K562 (cell line): Measurements from ENCODE around the gene MANEAL. TPM values are rescaled to one million over a fixed set of nuclear protein-coding genes. Genes with fewer than 3 reads are reported as not detected.

Experiments
- COPS2 ChIP-seq: fragments of 450-650 bp; conservative IDR thresholded peaks from 2 replicates; pipeline ENCODE4 v1.6.1; 2016; ENCODE audit warnings: mild to moderate bottlenecking, moderate library complexity
- HCFC1 ChIP-seq: IDR thresholded peaks from 2 replicates; pipeline ENCODE4 v1.6.1; 2012; ENCODE audit warnings: low read depth, low read length, improper control_type of control experiment
- MECOM ChIP-seq: fragments of 250-450 bp; sonication (Bioruptor Pico); IDR thresholded peaks from 2 replicates; pipeline ENCODE4 v1.8.0; 2022; ENCODE audit warnings: inconsistent platforms
- RBM14 ChIP-seq: fragments of 200-400 bp; formaldehyde crosslinking; IDR thresholded peaks from 2 replicates; pipeline ENCODE4 v1.6.1; 2018; ENCODE audit warnings: low read depth, mild to moderate bottlenecking, low read length, moderate library complexity, borderline replicate concordance; ENCODE audit not compliant: insufficient read depth
- REST ChIP-seq, 2 experiments: fragments of 450-650 bp; formaldehyde crosslinking in 1 of 2; IDR thresholded peaks; 2 replicates each; pipeline versions ENCODE4 v1.4.0 to v1.6.1; 2014 to 2020; ENCODE audit warnings: mild to moderate bottlenecking in 2 of 2, borderline replicate concordance in 1 of 2, low read depth in 1 of 2
- SNAPC5 ChIP-seq: fragments of 250-450 bp; sonication (Bioruptor Pico); IDR thresholded peaks from 2 replicates; pipeline ENCODE4 v1.8.0; 2021; ENCODE audit warnings: moderate library complexity, mild to moderate bottlenecking, inconsistent platforms
- SPI1 ChIP-seq: IDR thresholded peaks from 2 replicates; pipeline ENCODE4 v1.6.1; 2011; ENCODE audit warnings: low read depth, low read length, control low read depth, borderline replicate concordance
- SREBF2 ChIP-seq: sonication (generic); formaldehyde crosslinking; IDR thresholded peaks from 2 replicates; pipeline ENCODE4 v1.4.0; 2020; ENCODE audit warnings: mild to moderate bottlenecking, missing genetic modification reagents
- TFE3 ChIP-seq: fragments of 450-650 bp; formaldehyde crosslinking; IDR thresholded peaks from 2 replicates; pipeline ENCODE4 v1.4.0; 2020; ENCODE audit warnings: mild to moderate bottlenecking, mixed read lengths
- TGIF2 ChIP-seq: sonication (generic); formaldehyde crosslinking; IDR thresholded peaks from 2 replicates; pipeline ENCODE4 v1.8.1; 2022; ENCODE audit warnings: mild to moderate bottlenecking, missing genetic modification reagents, moderate library complexity
- ZFX ChIP-seq: sonication (generic); formaldehyde crosslinking; IDR thresholded peaks from 2 replicates; pipeline ENCODE4 v1.8.0; 2022; ENCODE audit warnings: mild to moderate bottlenecking, missing genetic modification reagents, moderate library complexity
- polyA plus RNA-seq, 8 experiments: library from polyadenylated mRNA; depleted of rRNA in 4 of 8; stranded (reverse) in 5 of 8; unstranded in 3 of 8; fragments of >200 nt; fragmentation: Nextera tagmentation in 2 of 8; fragmentation: Illumina TruSeq in 1 of 8; extraction: Ambion mirVana in 2 of 8; extraction: Trizol in 1 of 8; gene quantifications; 2 replicates each; pipeline versions ENCODE4 v1.2.1 to v1.2.3, GENCODE V29; 2011 to 2014; ENCODE audit warnings: inconsistent platforms in 1 of 8, missing spikeins in 1 of 8
- total RNA-seq, 7 experiments: library from RNA; depleted of rRNA in 6 of 7; stranded (reverse); fragments of >200 nt in 6 of 7; fragmentation: Illumina TruSeq in 2 of 7; extraction: Trizol in 2 of 7; gene quantifications; 2 replicates each; pipeline versions ENCODE4 v1.2.1 to v1.2.3, GENCODE V29; 2011 to 2021; ENCODE audit warnings: low replicate concordance in 1 of 7
- TF ChIP-seq, protein P1 (sequence below): IDR thresholded peaks from 3 replicates; pipeline ENCODE4 v1.6.1; 2011; ENCODE audit warnings: borderline replicate concordance, mild to moderate bottlenecking, moderate library complexity; ENCODE audit not compliant: insufficient read length; ENCODE audit errors: extremely low read depth

The MANEAL gene
- total and polyA plus RNA-seq, 9 of the 15 experiments (the other 6 are each of a cell fraction or from before 2014, with no cell fraction given): 0.37 to 3.2 (median 1.2) TPM

- TF ChIP-seq TFE3: no peak
- no peak for TF ChIP-seq SREBF2 (CRISPR knock-in tag)
- TF ChIP-seq TGIF2 (CRISPR knock-in tag): no peak
- TF ChIP-seq ZFX (CRISPR knock-in tag): no peak
- TF ChIP-seq, protein P1, sequence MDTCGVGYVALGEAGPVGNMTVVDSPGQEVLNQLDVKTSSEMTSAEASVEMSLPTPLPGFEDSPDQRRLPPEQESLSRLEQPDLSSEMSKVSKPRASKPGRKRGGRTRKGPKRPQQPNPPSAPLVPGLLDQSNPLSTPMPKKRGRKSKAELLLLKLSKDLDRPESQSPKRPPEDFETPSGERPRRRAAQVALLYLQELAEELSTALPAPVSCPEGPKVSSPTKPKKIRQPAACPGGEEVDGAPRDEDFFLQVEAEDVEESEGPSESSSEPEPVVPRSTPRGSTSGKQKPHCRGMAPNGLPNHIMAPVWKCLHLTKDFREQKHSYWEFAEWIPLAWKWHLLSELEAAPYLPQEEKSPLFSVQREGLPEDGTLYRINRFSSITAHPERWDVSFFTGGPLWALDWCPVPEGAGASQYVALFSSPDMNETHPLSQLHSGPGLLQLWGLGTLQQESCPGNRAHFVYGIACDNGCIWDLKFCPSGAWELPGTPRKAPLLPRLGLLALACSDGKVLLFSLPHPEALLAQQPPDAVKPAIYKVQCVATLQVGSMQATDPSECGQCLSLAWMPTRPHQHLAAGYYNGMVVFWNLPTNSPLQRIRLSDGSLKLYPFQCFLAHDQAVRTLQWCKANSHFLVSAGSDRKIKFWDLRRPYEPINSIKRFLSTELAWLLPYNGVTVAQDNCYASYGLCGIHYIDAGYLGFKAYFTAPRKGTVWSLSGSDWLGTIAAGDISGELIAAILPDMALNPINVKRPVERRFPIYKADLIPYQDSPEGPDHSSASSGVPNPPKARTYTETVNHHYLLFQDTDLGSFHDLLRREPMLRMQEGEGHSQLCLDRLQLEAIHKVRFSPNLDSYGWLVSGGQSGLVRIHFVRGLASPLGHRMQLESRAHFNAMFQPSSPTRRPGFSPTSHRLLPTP: no peak
- TF ChIP-seq SPI1: no peak
- TF ChIP-seq SNAPC5 (CRISPR knock-in tag): no peak
- peak; percentile 10; the same call in 1 of the 2 replicates for TF ChIP-seq HCFC1
- no peak; the same call in 1 of the 2 replicates for TF ChIP-seq REST (IDR thresholded peaks at IDR 0.05; ENCODE audit: borderline replicate concordance)
- no peak for TF ChIP-seq REST (CRISPR knock-in tag; IDR thresholded peaks at IDR 0.05; ENCODE audit: low read depth)
- no peak for TF ChIP-seq COPS2
- no peak for TF ChIP-seq RBM14
- TF ChIP-seq MECOM (CRISPR knock-in tag): no peak
Observed at GRCh38 chr1:37811027-37811655, 17.5 kb downstream of the MANEAL start (continued).
